GM21786 (cell line): ENCODE measurements around the gene ZBTB14.

ENCODE experiments used
- ATAC-seq: cut with Tn5 transposase; IDR thresholded peaks from one replicate; pipeline ENCODE4 v1.9.1; 2021; ENCODE audit not compliant: unreplicated experiment

ZBTB14 gene, protein sequence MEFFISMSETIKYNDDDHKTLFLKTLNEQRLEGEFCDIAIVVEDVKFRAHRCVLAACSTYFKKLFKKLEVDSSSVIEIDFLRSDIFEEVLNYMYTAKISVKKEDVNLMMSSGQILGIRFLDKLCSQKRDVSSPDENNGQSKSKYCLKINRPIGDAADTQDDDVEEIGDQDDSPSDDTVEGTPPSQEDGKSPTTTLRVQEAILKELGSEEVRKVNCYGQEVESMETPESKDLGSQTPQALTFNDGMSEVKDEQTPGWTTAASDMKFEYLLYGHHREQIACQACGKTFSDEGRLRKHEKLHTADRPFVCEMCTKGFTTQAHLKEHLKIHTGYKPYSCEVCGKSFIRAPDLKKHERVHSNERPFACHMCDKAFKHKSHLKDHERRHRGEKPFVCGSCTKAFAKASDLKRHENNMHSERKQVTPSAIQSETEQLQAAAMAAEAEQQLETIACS

DNA sequence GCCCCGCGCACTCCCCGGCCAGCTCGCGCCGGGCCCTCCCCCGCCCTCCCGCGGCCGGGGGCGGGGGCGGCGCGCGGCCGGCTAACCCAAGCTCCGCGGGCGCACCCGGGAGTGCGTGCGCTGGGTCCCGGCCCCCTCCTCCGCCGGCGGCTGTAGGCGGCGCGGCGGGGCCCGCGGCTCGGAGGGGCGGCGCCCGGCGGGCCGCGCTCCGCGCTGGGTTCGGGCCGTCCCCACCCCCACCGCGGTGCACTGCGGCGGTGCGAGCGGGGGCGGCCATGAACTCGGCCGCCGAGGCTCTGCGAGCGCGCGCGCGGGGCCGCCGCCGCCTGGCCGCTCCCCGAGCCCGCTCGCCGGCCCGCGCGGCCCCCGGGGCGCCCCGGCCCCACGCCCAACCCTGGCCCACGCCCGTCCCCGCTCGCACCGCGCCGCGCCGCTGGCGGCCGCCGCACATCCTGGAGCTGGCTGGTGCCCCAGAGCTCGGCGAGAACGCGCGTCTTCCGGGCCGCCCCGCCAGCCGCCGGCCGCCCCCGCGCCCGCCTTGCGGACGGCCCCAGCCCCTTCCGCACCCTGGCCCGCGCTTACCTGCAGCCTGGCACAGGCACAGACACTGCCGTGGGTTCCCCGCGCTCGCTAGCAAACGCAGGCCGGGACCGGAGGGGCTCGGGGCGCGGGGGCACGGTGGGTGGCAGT lies at the start of gene ZBTB14:
Gene ZBTB14, minus strand, starts transcription at position 496 of the 690 bp plus-strand sequence. CDS start 2,480 bp downstream, outside the sequence.
- peak; percentile 19 for ATAC-seq

- ATAC-seq, result no peak
These were observed 43.8 kb upstream of the ZBTB14 start for GRCh38 chr18:5339202-5339834.

- no peak for ATAC-seq
These were observed 39.0 kb upstream of the ZBTB14 start for GRCh38 chr18:5334456-5335075.

DNA sequence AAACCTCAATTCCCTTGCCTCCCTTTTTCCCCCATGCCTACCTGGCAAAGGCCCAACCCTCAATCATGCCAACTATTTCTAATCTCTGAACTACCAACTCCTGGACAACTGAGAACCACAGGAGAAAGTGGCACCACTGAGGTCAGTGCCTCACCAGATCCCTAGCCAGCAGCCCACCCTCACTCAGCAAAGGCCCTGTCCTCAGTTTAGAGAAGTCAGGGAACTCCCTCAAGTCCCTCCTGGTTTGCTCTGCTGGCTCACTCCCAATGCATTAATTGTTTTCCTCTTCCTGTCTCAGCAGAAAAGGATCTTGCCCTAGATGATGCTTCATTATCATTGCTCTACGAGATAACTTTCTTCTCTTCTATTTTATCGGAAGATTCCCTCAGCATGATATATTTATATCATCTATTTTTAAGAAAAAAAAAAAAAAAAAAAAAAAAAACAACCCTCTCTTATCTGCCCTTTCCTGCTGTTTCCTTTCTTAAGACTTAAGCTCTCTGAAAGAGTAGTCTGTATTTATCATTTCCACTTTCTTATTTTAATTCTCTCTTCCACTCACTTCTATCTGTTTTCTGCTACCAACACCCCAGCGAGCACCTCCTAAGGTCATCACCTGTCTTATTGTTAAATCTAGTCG lies 22.7 kb upstream of the ZBTB14 start:
- ATAC-seq, result no peak

DNA sequence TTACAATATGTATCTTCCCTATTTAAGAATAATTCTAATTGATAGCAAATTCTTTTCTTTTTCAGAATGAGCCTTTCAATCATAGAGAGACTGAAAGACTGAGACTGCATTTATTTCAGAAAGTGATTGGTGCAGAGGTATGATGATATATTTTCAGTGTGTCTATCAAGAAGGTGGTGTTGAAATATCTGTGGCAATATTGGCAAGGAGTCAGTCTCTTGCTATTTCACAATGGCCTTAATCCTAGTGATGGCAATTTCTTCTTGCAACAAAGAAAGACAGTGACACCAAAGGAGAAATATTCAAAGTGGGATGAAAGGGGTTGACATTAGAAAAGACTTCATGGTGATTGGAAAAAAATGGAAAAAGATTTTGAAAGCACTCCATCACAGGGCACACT lies 21.7 kb upstream of the ZBTB14 start:
- no peak for ATAC-seq

DNA sequence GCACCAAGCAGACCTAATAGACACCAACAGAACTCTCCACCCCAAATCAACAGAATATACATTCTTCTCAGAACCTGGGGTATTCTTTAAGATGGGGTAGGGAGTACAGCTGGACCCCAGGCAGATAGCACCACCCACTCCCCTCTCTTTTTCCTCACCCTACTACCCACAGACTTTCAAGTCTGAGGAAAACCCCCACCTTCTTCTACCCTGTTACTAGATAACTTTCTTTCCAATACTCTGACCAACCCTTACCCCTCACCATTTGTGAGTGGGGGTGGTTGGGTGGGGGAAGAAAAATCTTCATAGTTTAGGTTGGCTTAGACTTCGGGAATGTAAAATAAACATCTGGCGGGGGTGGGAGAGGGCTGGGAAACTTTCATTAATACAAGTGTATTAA lies 20.3 kb upstream of the ZBTB14 start:
- ATAC-seq, result no peak

DNA sequence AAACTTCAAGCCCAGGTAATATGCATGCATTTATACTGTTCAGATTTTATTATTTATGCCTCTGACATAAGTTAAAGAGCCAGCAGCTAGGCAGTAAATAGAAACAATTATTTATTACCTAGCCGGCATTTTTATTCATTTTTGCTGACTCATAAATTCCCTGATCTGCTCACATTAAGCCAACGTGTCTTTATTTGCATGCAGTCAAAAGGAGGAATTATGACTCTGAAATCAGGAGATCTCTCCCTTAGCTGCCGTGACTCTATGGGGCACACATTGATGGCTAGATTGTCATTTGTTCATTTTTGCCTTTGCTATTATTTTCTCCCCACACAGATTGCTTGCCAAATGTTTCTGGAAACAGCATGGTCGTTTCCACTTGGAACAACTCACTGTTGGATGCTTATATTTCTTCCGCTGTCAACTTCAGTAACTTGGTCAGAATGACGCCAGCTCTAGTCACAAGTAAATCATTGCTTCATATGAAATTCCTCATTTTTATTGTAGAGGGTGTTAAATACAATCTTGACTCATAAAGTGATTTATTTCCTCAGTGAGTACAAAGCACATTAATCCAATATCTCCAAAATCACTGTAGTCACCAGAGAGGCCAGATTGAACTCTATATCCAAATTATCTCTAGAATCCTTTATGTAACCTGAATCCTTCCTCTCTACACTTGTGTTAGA lies 15.9 kb upstream of the ZBTB14 start:
- ATAC-seq, result no peak

DNA sequence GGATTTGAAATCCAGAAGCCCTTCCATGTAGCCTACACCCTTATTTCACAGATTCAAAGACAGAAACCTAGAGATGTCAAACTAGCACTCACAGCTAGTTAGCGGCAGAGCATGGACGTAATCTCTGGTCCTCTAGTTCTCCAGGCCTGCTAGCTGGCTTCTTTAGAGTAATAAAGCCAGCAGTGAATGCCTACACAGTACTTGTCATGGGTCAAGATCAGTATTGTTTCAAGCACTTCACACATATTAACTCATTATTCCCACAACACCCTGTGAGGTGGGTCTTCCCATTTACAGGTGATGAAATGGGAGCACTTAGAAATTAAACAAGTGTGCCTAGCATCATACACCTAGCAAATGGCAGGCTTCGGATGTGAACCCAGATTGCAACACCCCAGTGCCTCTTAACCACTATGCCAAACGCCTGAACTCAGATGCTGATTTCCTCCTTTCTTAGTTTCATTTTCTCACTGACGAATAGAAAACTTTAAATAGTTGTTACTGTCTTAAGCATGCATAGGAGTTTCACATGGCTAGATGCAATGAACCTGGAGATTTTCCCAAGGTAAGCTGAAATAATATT lies 14.5 kb upstream of the ZBTB14 start:
- peak; percentile 96 for ATAC-seq

DNA sequence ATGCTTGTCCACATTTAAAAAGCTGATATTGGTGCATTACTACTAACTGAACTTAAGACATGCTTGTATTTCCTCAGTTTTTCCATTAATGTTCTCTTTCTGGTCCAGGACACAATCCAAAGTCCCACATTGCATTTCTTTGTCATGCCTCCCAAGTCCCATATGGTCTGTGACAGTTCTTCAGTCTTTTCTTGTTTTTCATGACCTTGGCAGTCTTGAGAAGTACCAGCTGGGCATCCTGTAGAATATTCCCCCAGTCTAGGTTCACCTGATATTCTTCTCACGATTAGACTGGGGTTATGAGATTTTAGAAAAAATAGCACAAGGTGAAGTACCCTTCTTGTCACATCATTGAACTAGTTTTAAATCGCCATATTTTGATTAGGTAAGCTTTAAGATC lies 10.3 kb upstream of the ZBTB14 start:
- no peak for ATAC-seq

- no peak for ATAC-seq
These were observed 8.7 kb upstream of the ZBTB14 start for GRCh38 chr18:5304232-5304631.

GRCh38 chr18:5303636-5304035 lies 8.1 kb upstream of the ZBTB14 start:
- no peak for ATAC-seq

DNA sequence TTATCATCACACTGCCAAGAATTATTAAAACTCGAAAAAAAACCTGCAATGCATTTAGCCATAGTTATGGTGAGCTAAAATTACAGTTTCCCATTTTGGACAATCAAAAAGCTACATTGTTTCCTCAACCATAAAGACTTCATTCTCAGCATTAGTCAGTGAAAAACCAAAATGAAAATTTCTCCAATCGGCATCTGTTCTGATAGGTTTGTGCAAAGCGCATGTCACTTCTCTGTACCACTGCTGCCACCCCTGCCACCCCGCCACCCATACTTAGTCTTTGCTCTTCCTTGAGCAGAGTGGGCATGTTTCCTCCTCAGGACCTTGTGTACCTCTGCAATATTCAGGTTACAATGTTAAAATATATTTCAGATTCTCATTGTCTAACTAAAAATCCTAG lies 7.1 kb upstream of the ZBTB14 start:
- ATAC-seq, result no peak

- no peak for ATAC-seq
These were observed 5.0 kb upstream of the ZBTB14 start for GRCh38 chr18:5300476-5301010.

GRCh38 chr18:5298156-5298852 lies 2.8 kb upstream of the ZBTB14 start:
- no peak for ATAC-seq

- ATAC-seq, result no peak
These were observed 2.1 kb upstream of the ZBTB14 start for GRCh38 chr18:5297597-5297996.

DNA sequence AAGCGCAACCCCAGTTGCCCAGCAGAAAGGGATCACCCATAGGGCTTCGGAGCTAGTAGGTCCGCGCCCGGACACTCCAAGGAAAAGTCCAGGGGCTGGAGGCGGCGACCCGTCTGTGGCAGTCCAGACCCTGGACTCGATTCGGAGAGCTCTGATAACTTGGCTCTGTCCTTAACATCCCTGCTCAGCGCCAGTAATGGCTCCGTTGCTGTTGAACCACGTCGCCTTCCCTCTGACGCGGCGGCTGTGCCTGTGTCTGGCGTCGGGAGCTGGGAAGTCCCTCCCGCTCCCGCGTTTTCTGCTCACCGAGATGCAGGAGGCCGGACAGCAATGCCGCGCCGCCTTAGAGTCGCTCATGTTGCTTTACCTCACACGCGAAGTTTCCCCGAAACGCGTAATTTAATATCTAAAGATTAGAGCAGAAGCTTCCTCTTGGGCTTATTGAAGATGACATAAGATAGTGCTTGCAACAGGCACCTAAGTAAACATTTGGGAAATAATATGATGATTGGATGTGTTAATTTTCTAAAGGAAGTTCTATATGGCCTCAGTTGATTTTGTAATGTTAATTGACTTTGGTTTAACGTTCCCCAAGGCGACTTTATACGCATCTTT lies 1.3 kb upstream of the ZBTB14 start:
- ATAC-seq, result peak; percentile 6

- peak; percentile 69 for ATAC-seq
These were observed 617 bp upstream of the ZBTB14 start for GRCh38 chr18:5295981-5296705.
